Astrocyte (in vitro differentiated cells and primary cell): Measurements from ENCODE around the gene ALK.

Source experiments
- CTCF ChIP-seq: IDR thresholded peaks from 2 replicates; pipeline ENCODE4 v1.5.1; 2011; ENCODE audit warnings: low read depth, mild to moderate bottlenecking, inconsistent platforms, low read length, moderate library complexity; ENCODE audit not compliant: insufficient read depth
- EZH2 ChIP-seq: IDR thresholded peaks from 2 replicates; pipeline ENCODE4 v1.6.1; 2012; ENCODE audit warnings: mild to moderate bottlenecking, low read length, inconsistent platforms; ENCODE audit not compliant: insufficient read depth

GRCh38 chr2:29663268-29663667, 258.1 kb downstream of the ALK start:
- TF ChIP-seq CTCF (no peak), EZH2 (no peak)
